OCI-LY7 (cell line): ENCODE data around the gene AIP. TPM values are rescaled to one million over a fixed set of nuclear protein-coding genes. Genes with fewer than 3 reads are reported as not detected.
"Not testable (repeated sequence)": the region's sequence is repeated elsewhere in the genome, so short reads cannot be mapped to it uniquely, and the experiment has no call there.

Experiments
- BruUV-seq: library from RNA; stranded (reverse); fragments of 400-500 nt; replicated peaks from 2 replicates; lab custom pipeline; 2021; lab: Mats Ljungman, UMichigan
- CTCF ChIA-PET: fragments of 300-600 bp; sonication (Branson Sonifier 250); formaldehyde crosslinking; loops from one replicate; lab custom pipeline; 2022; ENCODE audit warnings: antibody characterized with exemption; ENCODE audit not compliant: unreplicated experiment; lab: Charles Lee
- POLR2A ChIA-PET: fragments of 300-600 bp; sonication (Branson Sonifier 250); formaldehyde crosslinking; loops from one replicate; lab custom pipeline; 2022; ENCODE audit warnings: antibody characterized with exemption; lab: Charles Lee
- DNase-seq: peaks from one replicate; pipeline ENCODE4 v3.0.0-alpha.2; 2015; ENCODE audit warnings: low spot score
- H2AFZ ChIP-seq: fragments of 200-600 bp; sonication (generic), shearing (Covaris generic); 2 replicates; pipeline ENCODE4 v1.6.1; 2014; ENCODE audit warnings: mild to moderate bottlenecking, antibody characterized with exemption, low read length, moderate library complexity
- H3K27ac ChIP-seq: fragments of 200-600 bp; sonication (generic); 2 replicates; pipeline ENCODE4 v1.5.1; 2014; ENCODE audit warnings: mixed run types, low read depth, mild to moderate bottlenecking, moderate library complexity, low read length, inconsistent platforms; ENCODE audit not compliant: poor library complexity, severe bottlenecking
- H3K36me3 ChIP-seq: fragments of 200-600 bp; sonication (generic); 2 replicates; pipeline ENCODE4 v1.6.1; 2014; ENCODE audit warnings: mild to moderate bottlenecking, antibody characterized with exemption, low read length, moderate library complexity, mixed read lengths; ENCODE audit not compliant: insufficient read depth
- H3K4me1 ChIP-seq: fragments of 200-600 bp; sonication (generic); 2 replicates; pipeline ENCODE4 v1.5.1; 2014; ENCODE audit warnings: mild to moderate bottlenecking, low read length; ENCODE audit not compliant: insufficient read depth, poor library complexity, severe bottlenecking
- H3K4me2 ChIP-seq: fragments of 200-600 bp; sonication (generic); 2 replicates; pipeline ENCODE4 v1.6.1; 2014; ENCODE audit warnings: mild to moderate bottlenecking, low read length
- H3K4me3 ChIP-seq: fragments of 200-600 bp; sonication (generic); 2 replicates; pipeline ENCODE4 v1.5.1; 2014; ENCODE audit warnings: mild to moderate bottlenecking, low read depth, low read length; ENCODE audit not compliant: poor library complexity, severe bottlenecking
- H3K79me2 ChIP-seq: fragments of 200-600 bp; sonication (generic); 2 replicates; pipeline ENCODE4 v1.6.1; 2016; ENCODE audit warnings: low read depth, mild to moderate bottlenecking, low read length, moderate library complexity, mixed read lengths; ENCODE audit not compliant: insufficient read depth
- H3K9me2 ChIP-seq: fragments of 200-600 bp; sonication (generic); 2 replicates; pipeline ENCODE4 v1.6.1; 2016; ENCODE audit warnings: mild to moderate bottlenecking, low read length, mixed read lengths; ENCODE audit not compliant: insufficient read depth
- H3K9me3 ChIP-seq: fragments of 200-600 bp; sonication (generic); 2 replicates; pipeline ENCODE4 v1.6.1; 2014; ENCODE audit warnings: mild to moderate bottlenecking, mixed run types, low read length, mixed read lengths
- H4K20me1 ChIP-seq: fragments of 200-600 bp; sonication (generic); 2 replicates; pipeline ENCODE4 v1.6.1; 2014; ENCODE audit warnings: mild to moderate bottlenecking, antibody characterized with exemption, low read length, moderate library complexity, mixed read lengths; ENCODE audit not compliant: insufficient read depth
- EZH2phosphoT487 ChIP-seq: fragments of 200-600 bp; sonication (generic); IDR thresholded peaks from 2 replicates; pipeline ENCODE4 v1.6.1; 2018; ENCODE audit warnings: low read depth, borderline replicate concordance, mild to moderate bottlenecking, mixed run types, antibody characterized with exemption, low read length, moderate library complexity, mixed read lengths
- intact Hi-C: fragments of 100-400 bp; cut with micrococcal nuclease; formaldehyde crosslinking; loops from one replicate; pipeline ENCODE4 v1.10.0; 2022; ENCODE audit not compliant: unreplicated experiment
- total RNA-seq, 2 experiments: library from RNA; depleted of rRNA in 1 of 2; stranded (reverse); fragments of >200 nt in 1 of 2; shearing (Covaris generic) in 1 of 2; gene quantifications; 2 replicates each; pipeline ENCODE4 v1.2.3, GENCODE V29; 2014 to 2022
- TF ChIP-seq, protein P1 (sequence below): fragments of 200-600 bp; sonication (generic); conservative IDR thresholded peaks from 2 replicates; pipeline ENCODE4 v1.5.1; 2014; ENCODE audit warnings: mild to moderate bottlenecking, antibody characterized with exemption, low read length, moderate library complexity, mixed read lengths

Gene AIP
- total RNA-seq, 2 experiments from 2014 or later, result 112 to 125 TPM

DNA sequence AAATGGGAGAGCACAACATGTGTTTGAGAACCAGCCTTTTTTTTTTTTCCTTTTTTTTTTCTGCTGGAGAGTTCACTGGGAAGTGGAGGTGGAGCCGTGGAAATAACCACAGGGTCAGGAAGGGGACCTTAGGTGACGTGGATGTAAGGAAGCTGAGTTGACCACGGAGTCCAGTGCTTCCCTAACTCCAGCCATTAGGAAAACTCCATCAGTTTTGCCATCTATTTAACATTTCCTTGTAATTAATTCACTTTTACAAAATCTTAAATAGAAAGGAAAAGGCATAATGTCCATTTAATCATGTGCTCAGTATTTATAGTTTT is 27.2 kb downstream of the AIP start:
- Histone ChIP-seq H3K4me3 (no peak overlapping the region), H3K79me2 (peaks cover 15% of the 10 kb centered on the region), H4K20me1 (0 out of 2 replicates have a peak, but pooled peaks cover 9% of the 10 kb centered on the region), H2AFZ (no peak overlapping the region), H3K4me1 (peaks cover 29% of the 10 kb centered on the region), H3K9me2 (no peaks in the 10 kb centered on the region), H3K27ac (no peak overlapping the region), H3K4me2 (no peak overlapping the region), H3K9me3 (no peaks in the 10 kb centered on the region), H3K36me3 (peaks cover 9% of the 10 kb centered on the region; the same call in 1 of the 2 replicates)
- no peak for DNase-seq
- ChIA-PET CTCF (no interaction called here), POLR2A (no interaction called here)
- intact Hi-C loops, result no loop called here
- no peak for TF ChIP-seq EZH2phosphoT487
- TF ChIP-seq, protein P1, sequence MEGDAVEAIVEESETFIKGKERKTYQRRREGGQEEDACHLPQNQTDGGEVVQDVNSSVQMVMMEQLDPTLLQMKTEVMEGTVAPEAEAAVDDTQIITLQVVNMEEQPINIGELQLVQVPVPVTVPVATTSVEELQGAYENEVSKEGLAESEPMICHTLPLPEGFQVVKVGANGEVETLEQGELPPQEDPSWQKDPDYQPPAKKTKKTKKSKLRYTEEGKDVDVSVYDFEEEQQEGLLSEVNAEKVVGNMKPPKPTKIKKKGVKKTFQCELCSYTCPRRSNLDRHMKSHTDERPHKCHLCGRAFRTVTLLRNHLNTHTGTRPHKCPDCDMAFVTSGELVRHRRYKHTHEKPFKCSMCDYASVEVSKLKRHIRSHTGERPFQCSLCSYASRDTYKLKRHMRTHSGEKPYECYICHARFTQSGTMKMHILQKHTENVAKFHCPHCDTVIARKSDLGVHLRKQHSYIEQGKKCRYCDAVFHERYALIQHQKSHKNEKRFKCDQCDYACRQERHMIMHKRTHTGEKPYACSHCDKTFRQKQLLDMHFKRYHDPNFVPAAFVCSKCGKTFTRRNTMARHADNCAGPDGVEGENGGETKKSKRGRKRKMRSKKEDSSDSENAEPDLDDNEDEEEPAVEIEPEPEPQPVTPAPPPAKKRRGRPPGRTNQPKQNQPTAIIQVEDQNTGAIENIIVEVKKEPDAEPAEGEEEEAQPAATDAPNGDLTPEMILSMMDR, result no peak
- BruUV-seq, result no TSS peak

DNA sequence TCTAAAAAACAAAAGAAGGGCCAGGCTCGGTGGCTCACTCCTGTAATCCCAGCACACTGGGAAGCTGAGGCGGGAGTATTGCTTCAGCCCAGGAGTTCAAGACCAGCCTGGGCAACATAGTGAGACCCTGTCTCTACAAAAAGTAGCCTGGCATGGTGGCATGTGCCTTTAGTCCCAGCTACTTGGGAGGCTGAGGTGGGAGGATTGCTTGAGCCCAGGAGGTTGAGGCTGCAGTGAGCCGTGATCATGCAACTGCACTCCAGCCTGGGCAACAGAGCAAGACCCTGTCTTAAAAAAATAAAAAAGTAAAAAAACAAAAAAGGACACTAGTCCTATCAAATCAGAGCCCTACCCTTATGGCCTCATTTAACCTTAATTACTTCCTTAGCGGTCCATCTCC is 28.7 kb downstream of the AIP start:
- intact Hi-C loops, H4K20me1 ChIP-seq, POLR2A ChIA-PET, H3K4me2 ChIP-seq, H3K36me3 ChIP-seq, H3K9me3 ChIP-seq, DNase-seq, CTCF ChIA-PET, H3K27ac ChIP-seq, BruUV-seq, H3K9me2 ChIP-seq, H2AFZ ChIP-seq, H3K4me3 ChIP-seq: not testable (repeated sequence)
- Histone ChIP-seq H3K79me2 (peaks cover 11% of the 10 kb centered on the region), H3K4me1 (peaks cover 16% of the 10 kb centered on the region)

DNA sequence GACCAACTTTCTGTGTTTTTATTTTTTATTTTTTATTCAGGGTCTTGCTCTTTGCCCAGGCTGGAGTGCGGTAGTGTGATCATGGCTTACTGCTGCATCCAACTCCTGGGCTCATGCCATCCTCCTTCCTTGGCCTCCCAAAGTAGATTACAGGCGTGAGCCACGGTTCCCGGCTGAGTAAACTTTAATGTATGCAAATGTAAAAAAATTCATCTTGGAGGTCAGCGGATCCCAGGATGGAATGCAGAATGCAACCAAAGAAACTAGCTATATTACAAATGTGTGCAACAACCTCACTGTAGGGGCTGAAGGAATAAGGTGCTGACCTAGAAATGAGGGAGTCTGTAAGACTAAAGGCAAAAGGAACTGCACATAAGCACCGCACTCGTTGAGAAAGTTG is 31.3 kb downstream of the AIP start:
- ChIA-PET POLR2A (interaction anchor here (0.7 kb wide), 1 partner anchor 23 kb away, joined by 3 read pairs; no protein-coding TSS in a partner anchor), CTCF (no interaction called here)
- no peaks in the 10 kb centered on the region for H4K20me1 ChIP-seq
- no peak overlapping the region for H3K4me2 ChIP-seq
- H3K9me3 ChIP-seq, result no peaks in the 10 kb centered on the region
- DNase-seq, result no peak
- BruUV-seq, result no TSS peak
- TF ChIP-seq EZH2phosphoT487, result no peak
- TF ChIP-seq, protein P1, result no peak
- no peak overlapping the region for H2AFZ ChIP-seq
- intact Hi-C loops, result no loop called here
- peaks cover 1% of the 10 kb centered on the region for H3K4me1 ChIP-seq
- no peak overlapping the region for H3K4me3 ChIP-seq
- H3K27ac ChIP-seq, result no peak overlapping the region
- no peaks in the 10 kb centered on the region for H3K9me2 ChIP-seq
- H3K79me2 ChIP-seq, result no peaks in the 10 kb centered on the region
- H3K36me3 ChIP-seq, result no peaks in the 10 kb centered on the region
